Pulmonary artery endothelial cell (primary cell): ENCODE results near the gene SLC38A11. TPM values are rescaled to one million over a fixed set of nuclear protein-coding genes. Genes with fewer than 3 reads are reported as not detected.
"Not testable (repeated sequence)": the region's sequence is repeated elsewhere in the genome, so short reads cannot be mapped to it uniquely, and the experiment has no call there.

ENCODE experiments used
- DNase-seq: peaks from one replicate; pipeline ENCODE4 v3.0.0-alpha.2; 2011; ENCODE audit warnings: low read depth, low spot score
- total RNA-seq: library from RNA; depleted of rRNA; stranded (reverse); fragments of >200 nt; gene quantifications from 2 replicates; pipeline ENCODE4 v1.2.3, GENCODE V29; 2014

Gene SLC38A11
- total RNA-seq, 1 donor from 2014 or later = not detected

DNA sequence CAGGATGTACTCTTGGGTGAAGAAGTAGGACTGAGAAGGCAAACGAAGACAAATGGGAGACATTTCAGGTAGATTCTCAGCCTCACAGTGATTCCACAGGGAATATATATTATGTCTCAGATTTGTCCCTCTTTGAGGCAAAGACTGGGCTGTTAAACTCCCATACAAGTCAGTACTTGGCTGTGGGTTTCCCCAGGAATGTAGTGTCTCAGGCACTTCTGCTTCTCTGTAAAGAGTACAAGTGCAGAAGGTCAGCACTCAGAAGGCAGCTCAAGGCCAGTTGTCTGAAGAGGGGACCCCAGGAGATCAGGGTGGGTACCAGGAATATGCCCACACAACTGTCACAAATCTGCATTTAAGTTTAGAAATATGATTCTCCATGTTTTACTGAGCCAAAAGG is 73.8 kb downstream of the SLC38A11 start:
- no peak for DNase-seq

DNA sequence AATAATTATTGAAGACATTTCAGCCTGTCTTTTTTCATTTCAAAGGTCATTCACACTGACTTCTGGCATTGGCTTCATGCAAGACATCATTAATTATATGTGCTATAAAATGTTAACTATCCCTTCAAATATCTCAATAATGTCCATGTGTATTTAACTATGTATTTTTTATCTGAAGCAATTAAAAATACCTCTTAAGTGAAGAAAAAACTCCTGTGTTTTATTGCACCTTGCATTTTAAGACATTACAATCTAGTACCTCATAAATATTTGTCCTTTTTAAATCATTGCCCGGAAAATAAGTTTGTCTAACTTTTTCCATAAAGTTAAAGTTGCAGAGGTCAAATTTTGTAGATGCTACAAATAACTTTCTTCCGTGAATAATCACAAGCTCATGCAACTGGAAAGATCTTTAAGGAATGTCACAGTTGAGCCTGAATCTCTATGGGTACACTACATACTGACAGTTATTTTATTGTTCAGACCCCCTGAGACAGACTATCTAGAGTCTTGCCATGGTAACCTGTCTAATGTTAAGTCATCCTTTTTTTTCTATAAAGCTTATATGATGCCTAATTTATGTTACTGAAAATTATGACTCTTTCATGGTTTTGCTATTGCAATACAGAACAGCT is 75.3 kb downstream of the SLC38A11 start:
- DNase-seq = no peak

DNA sequence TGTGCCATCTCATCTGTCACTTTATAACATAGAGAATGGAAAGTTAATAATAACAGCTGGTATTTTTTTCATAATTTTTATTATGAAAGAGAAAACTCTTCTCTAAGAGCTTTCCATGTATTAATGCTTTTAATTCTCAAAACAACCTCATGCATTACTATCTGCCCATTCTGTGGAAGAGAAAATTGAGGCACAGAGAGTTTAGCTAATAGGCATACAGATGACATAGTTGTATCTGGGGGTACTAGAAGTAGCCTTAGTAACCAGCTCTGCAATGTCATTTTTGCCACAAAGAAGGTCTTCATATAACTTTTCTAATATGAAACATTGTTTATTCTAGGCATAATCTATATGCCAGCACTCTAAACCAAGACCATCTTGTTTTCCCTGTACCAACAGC is 77.4 kb downstream of the SLC38A11 start:
- no peak for DNase-seq

DNA sequence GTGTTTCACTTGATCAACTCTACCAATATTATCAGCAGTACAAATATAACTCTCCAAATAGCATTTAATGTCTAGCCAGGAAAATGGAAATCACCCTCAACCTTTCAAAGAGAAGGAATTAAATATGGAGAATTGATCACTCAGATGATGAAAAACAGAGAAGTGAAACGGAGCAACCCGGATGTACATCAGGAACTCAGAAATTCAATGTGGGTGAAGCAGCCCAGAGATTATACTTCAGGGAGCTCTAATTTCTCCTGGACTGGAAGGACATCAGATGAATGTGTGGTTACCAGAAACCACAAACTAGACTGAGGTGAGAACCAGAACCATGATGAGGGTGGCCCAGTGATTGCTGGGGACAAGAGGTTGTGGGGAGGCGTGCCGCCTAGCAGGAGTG is 78.2 kb downstream of the SLC38A11 start:
- DNase-seq = no peak

DNA sequence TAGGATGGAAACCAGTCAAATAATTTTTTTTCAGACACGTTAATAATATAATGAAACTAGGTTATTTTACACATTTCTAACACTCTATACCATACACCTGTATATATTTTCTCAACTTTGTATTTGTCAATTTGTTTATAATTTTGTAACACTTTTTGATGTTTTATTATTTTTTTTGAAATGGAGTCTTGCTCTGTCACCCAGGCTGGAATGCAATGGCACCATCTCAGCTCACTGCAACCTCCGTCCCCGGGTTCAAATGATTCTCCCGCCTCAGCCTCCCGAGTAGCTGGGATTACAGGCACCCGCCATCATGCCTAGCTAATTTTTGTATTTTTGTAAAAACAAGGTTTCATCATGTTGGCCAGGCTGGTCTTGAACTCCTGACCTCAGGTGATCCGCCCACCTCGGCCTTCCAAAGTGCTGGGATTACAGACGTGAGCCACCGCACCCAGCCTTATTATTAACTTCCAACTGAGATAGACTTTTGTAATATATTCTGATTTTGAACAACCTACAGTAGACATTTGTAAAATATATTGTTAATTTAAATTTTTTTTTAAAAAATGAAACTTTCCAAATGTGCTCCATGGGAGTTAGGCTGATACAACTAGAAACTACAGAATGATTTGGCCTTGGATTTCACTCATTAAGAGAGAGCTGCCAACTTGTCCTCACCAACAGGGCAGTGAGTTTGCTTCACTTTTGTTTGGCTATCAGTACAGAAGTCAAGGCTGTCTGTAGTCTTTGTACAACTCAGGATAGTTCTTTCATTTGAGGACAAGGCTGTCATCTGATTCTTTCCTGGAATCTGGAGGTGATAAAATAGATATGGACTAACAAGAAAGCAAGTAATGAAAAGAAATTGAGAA is 79.8 kb downstream of the SLC38A11 start:
- no peak for DNase-seq

DNA sequence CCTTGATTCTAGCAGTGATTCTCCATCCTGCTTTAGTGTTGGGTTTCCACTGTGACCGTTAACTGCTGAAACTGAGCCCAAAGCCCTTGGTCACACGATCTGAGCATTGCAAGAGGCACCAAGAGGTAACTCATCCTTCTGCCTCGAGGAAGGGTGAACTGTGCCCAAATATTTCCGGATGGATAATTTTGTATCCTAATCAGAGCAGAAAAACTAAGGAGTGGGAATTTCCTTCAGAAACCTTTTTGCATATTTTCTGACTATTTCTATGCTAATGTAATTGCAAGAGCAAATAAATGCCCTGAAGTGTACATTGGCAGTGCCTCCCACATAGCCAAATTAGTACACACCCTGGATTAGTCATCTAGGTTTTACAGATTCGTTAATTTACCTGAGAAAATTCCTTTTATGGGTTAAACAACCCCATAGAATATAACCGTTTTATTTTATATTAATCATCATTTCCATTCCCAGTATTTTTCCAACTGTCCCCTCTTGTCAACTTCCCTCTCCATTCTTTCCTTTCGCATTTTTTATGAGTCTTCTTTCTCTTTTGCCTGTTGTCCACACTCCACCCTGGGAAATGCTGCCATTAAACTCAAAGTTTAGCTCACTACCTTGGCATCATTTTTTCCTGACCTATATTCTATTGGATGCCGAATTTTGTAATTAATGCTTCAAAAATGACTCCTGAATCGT is 82.0 kb downstream of the SLC38A11 start:
- DNase-seq = no peak

DNA sequence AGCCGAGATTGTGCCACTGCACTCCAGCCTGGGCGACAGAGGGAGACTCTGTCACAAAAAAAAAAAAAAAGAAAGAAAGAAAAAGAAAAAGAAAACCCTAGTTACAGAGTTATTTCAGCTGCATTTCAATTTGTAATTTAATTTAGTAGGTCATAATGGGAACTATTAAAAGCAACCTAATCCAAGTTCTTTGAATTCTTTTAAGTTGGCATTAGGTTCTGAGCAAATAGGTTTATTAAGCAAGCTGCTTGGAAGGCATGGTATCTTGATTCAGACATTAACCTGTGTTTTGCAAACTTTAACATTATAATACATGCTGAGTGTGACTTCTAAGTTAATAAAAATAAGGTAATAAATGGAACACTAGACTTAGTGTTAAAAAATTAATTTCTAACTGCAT is 83.9 kb downstream of the SLC38A11 start:
- DNase-seq = no peak

DNA sequence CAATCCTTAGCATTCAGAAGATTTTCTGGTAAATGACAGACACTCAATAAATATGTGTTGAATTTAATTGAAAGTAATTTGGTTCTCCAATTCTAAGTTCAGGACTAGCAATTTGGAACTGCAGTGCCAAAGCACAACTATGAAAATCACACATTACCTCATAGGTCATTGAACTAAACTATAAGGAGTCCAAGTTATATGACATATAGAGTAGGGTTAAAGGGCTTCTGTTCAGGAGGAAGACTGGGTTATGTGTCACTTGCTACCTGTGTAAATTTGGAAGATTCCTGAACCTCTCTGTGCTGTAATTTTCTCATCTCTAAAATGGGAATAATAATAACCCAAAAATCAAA is 85.9 kb downstream of the SLC38A11 start:
- no peak for DNase-seq

DNA sequence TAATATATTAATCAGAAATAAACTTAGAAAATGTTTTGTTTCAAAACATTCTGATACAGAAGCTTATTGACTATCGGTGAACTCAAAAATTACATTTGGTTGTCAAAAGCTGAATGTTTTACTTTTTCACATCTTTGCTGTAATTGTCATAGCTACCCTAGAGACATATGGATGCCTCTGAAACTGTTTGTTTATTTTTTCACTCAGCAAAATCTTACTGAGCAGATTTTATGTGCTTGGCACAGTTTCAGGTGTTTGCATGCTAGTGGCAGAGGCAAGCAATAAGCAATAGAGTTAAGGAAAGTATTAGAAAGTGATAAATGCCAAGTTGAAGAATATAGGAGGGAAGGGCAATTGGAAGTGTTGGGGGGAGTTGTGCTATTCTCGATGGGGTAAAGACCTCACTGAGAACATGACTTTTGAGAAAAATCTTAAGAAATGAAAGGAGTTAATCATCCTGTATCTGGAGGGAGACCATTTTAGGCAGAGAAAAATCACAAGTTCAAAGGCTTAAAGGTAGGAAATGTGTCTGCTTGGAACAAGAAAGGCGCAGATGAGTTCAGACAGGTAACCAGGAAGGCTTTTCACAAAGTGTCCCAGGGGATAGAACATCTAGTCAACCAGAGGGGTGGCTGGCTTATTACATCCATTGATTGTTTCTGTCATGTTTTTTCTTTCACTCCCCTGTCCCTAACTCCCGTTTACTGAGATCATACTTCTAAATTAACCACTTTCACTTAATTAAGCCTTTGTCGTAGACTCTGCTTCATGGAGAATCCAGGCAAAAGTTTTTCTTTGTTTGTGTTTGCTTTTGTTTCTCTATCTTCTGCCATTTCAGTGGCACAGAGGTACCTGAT is 86.5 kb downstream of the SLC38A11 start:
- DNase-seq = no peak

DNA sequence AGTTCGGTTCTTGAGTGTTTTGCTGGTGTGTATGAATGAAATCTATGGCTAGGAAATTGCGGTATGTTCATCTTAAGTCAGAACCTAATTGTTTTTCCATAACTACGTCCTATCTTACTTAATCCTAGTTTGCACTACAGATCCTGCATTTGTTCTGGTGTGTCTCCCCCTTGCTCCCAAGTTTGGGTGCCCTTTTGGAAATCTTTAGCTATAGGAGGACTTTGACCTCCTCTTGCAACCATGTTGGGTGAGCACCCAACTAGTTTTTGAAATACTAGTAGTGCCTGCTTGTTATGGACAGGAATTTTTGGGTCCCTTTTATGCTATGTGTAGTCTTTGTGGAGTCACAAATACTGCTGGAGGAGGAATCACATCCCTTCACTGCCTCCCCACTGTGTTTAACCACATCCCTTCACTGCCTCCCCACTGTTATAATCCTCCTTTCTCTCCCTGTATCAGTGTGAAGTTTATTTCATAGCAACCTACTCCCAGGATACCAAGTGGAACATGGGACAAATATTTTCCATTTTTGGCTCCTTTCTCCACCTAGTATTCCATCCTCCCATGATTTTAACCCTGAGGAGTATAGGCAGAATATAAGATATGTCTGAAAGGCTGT is 87.4 kb downstream of the SLC38A11 start:
- no peak for DNase-seq

DNA sequence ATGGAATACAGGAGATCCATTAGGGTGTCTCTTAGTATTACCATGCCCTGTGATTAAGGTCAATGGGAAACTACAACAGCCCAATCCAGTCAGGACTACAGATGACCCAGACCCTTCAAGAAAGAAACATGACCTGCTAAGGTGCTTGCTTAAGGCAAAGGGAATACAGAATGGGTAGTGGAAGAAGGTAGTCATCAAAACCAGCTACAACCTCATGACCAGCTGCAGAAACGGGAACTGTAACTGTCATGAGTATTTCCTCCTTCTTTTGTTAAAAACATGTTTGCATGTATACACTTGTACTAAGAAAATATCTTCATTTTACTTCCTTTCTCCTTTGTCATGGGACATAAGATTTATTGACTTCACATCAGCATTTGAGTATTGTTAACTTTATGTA is 88.9 kb downstream of the SLC38A11 start:
- DNase-seq = not testable (repeated sequence)

DNA sequence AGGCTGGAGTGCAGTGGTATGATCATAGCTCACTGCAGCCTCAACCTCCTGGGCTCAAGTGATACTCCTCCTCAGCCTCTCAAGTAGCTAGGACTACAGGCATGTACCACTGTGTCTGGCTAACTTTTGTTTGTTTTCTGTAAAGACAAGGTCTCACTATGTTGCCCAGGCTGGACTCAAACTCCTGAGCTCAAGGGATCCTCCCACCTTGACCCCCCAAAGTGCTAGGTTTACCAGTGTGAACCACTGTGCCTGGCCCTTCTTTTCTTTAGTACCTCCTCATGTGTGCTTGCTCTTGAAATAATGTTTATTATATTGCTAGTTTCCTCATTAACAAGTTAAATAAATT is 94.7 kb downstream of the SLC38A11 start:
- DNase-seq = no peak

DNA sequence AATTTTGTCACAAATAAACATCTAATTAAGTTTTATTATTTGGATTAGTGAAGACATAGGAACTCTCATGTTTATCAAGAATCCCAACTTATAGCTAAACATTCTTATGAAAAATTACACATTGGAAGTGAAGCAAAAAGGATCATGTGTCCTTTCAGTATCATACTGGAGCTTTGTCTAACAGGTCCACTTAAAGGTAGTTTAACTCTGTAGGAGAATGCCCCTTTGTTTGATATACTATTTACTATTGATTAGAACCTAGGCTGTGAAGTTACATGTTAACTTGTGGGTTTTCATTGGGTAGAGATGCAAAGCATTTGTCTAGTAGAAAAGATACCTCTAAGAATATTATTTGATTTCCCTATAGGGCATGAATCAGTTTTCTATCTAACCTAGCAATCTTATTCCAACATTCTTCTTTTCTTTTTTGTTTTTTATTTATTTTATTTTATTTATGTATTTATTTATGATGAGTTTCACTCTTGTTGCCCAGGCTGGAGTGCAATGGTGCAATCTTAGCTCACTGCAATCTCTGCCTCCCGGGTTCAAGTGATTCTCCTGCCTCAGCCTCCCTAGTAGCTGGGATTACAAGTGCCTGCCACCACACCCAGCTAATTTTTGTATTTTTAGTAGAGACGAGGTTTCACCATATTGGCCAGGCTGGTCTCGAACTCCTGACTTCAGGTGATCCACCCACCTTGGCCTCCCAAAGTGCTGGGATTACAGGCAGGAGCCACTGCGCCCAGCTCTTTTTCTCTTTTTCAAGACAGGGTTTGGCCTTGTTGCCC is 95.2 kb downstream of the SLC38A11 start:
- not testable (repeated sequence) for DNase-seq

DNA sequence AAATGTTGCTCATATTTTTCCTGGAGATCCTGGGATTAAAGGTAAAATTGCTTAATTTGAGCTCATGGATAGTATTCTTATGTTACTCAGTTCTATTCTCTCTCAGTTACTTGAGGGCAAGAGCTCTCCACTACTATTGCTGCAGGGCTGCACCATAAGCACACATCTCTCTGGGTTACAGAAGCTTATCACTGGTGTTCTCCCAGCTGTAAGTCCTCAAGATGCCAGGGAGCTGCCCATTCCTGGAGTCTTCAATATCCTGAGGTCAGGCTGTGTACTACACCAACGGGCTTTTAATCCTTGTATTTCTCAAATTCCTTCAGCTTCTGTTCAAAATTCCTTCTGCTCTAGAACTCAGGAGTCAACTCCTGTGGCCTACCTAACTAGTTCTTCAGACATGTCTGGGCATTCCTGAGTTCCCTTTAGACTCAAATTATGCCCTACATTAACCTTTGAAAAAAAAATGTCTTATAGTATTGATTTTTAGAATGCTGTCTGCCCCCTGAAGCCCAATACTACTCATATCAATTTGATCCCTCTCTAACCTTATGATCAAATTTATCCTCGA is 96.0 kb downstream of the SLC38A11 start:
- no peak for DNase-seq

DNA sequence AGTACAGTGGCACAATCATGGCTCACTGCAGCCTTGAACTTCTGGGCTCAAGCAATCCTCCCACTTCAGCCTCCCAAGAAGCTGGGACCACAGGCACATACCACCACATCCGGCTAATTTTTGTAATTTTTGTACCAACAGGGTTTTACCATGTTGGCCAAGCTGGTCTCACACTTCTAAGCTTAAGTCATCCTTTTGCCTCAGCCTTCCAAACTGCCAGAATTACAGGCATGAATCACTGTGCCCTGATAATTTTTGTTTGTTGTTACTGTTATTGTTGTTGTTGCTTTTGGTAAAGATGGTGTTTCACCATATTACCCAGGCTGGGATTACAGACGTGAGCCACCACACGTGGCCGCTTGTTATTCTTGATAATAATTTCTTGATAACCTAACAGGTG is 103.2 kb downstream of the SLC38A11 start:
- no peak for DNase-seq

DNA sequence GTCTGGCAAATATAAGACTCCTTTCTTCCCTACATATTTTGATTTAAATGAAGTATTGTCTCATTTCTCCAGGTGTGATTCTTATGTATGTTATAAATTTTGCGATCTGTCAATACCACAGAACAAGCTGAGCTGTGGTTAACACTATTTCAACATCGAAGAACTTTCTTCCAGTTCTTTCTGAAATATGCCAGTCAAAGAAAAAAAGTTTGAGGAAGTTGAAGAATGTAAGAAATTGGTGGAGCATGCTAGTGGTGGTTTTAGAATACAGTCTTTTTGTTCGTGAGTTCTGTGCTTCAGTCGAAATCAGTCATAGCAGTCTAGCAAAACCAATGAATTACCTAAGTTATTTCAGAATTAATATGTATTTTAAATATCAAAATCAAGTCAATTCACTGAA is 105.1 kb downstream of the SLC38A11 start:
- no peak for DNase-seq

DNA sequence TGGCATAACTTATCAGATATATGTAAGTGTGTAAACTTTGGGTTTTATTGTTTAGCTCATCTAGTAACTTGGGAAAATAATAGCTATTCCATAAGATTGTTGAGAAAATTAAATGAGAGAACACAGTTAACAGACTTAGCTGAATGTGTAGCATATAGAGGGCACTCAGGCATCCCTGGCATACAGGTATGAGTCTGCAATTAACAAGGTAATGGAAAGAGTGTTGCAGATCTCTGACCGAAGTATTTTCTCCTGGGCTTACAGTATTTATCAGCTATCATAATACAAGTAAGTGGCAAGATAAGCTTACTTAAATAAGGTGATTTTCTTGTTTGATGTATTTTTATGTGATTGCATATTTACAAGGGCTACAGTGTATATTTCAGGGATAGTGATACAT is 105.8 kb downstream of the SLC38A11 start:
- DNase-seq = no peak

DNA sequence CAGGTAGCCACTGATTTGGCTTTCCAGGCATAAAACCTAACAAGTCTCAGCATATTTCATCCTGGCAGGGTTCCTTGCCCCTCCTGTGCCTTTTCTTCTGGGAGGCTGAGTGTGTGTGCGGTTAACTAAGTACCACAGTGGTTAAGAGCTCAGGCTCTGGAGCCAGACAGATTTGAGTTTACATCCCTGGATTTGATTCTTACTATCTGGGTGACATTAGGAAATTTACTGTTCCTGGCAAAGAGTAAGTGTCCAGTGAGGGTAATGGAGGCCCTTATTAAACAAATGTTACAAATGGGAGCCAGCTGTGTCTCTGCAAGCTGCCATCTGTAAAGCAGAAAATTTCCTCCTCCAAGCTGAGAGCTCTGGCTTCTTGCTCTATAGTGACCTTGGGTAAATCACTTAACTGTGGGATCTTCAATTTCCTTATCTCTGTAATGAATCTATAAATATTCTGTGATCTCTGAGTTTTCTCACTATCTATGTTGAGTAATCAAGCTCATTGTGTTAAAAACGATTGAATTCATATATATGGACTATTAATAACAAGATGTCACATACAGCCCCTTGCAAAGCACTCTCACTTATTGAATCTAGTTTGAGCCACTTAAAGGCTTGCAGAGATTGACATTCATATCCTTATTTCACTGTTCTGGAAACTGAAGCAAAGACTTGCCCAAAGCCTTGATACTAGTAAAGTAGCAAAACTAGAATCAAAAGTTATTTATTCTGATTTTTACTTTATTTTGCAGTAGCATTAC is 107.2 kb downstream of the SLC38A11 start:
- no peak for DNase-seq

DNA sequence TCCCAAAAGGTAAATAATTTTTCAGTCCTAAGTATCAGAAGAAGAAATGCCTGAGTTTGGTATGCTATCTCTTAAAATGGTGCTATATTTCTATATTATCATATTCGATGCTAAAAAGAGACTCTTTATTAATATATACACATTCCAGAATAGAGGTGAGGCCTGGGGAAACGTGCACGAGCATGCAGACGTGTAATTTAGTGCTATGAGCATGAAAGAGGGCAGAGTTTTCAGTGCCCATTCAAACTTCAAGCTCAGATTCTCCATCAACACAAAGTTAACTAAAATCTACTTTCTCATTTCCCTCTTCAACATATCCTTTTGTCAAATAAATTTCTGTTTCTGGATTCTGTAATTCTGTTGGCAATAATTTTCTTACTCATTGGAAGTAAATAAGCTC is 108.0 kb downstream of the SLC38A11 start:
- DNase-seq = no peak
